Measurements from ENCODE around the gene CACNA1C. TPM values are rescaled to one million over a fixed set of nuclear protein-coding genes. Genes with fewer than 3 reads are reported as not detected.

Gene CACNA1C
- total RNA-seq, 2 donors from 2014 or later, result 70.0 to 127 TPM

DNA sequence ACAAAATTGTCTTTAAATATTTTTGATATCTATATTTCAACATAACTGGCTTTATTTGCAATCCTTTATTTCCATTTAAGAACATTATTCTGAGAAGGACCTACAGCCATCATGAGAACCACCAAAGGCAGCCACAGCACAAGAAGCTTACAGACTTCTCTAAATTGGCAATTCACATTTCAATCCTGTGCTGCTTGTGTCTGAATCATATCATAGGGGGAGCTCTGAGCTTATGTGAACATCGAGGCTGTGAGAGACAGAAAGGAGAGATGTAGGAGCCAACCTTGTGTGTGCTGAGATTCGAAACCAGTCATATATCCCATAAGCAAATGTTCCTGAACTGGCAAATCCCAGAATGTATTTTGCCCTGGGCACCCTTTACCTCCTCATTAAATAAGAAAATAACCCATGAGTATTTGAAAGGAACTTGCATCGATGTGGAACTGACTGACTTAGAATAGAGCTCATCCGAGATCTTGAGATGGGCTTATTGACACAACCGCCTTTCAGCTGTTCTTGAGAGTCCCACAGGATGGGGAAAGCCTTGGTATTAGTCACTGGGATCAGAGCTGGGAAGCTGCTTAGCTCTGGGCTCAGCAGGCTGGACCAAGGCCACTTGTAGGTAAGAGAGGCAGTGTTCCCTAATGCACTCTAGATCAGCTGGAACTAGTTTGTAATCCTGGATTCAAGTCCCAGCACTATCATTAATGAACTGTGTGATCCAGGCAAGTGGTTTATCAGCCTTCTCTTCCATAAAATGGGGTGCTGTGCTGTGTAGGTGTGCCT, 329.8 kb downstream of the CACNA1C start:
- peak overlapping the region; percentile 87 to 89 for H3K27ac ChIP-seq
- ATAC-seq (ENCODE audit: insufficient number of reproducible peaks, low FRiP score, low read depth), result no peak

DNA sequence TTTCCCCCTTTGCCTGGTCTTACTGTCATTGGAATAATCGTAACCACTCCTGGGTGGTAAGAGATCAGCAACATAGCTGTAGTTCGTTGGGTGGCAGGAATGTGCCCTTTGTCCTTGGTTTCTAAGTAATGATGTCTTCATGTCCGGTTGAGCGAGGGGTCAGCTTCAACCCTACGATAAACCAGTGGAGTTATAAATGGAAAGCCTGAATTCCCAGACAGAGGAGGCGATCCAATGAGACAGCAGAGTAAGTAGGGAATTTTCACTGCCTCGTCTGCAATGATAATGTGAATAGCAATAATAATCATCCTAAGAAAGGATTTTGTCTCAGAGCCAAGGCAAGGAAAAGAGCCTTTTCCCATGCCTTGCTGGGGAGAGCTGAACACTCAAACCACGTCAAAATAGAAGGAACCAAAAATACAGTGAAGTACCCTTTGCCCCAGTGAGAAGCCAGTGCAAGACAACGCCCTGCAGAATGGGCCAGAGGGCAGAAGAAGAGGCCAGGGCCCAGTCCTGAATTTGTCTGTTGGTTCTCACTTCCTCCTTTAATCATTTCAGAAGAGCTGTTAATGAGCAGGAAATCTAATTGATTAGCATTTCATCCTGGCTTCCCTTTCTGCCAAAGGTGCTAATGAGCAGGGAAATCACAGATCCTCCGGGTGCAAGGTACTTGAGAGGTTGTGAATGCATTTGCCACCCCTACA, 330.7 kb downstream of the CACNA1C start:
- DNase-seq (ENCODE audit: low spot score) (no peak), ATAC-seq (ENCODE audit: insufficient number of reproducible peaks, low FRiP score, low read depth) (no peak)
- Histone ChIP-seq H3K27me3 (replicated peaks; ENCODE audit: insufficient read depth) (no peaks in the 10 kb centered on the region), H3K9me3 (no peaks in the 10 kb centered on the region), H3K4me3 (no peak overlapping the region), H3K4me1 (ENCODE audit: control insufficient read depth in 1 of 2, low read depth in 2 of 2) (peaks cover 30 to 94% of the 10 kb centered on the region in 2 donors), H3K36me3 (no peaks in the 10 kb centered on the region), H3K27ac (peak overlapping the region; percentile 87 to 89)
- TF ChIP-seq, protein P1, sequence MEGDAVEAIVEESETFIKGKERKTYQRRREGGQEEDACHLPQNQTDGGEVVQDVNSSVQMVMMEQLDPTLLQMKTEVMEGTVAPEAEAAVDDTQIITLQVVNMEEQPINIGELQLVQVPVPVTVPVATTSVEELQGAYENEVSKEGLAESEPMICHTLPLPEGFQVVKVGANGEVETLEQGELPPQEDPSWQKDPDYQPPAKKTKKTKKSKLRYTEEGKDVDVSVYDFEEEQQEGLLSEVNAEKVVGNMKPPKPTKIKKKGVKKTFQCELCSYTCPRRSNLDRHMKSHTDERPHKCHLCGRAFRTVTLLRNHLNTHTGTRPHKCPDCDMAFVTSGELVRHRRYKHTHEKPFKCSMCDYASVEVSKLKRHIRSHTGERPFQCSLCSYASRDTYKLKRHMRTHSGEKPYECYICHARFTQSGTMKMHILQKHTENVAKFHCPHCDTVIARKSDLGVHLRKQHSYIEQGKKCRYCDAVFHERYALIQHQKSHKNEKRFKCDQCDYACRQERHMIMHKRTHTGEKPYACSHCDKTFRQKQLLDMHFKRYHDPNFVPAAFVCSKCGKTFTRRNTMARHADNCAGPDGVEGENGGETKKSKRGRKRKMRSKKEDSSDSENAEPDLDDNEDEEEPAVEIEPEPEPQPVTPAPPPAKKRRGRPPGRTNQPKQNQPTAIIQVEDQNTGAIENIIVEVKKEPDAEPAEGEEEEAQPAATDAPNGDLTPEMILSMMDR (IDR thresholded peaks at IDR 0.05), result no peak

More for the DNA sequence above, 329.8 kb downstream of the CACNA1C start:
- Histone ChIP-seq H3K4me1 (ENCODE audit: control insufficient read depth in 1 of 2, low read depth in 2 of 2) (peaks cover 30 to 94% of the 10 kb centered on the region in 2 donors), H3K4me3 (no peak overlapping the region), H3K9me3 (no peaks in the 10 kb centered on the region), H3K36me3 (no peaks in the 10 kb centered on the region), H3K27me3 (replicated peaks; ENCODE audit: insufficient read depth) (no peaks in the 10 kb centered on the region)
- DNase-seq (ENCODE audit: low spot score), result no peak
- TF ChIP-seq, protein P1 (IDR thresholded peaks at IDR 0.05), result no peak

DNA sequence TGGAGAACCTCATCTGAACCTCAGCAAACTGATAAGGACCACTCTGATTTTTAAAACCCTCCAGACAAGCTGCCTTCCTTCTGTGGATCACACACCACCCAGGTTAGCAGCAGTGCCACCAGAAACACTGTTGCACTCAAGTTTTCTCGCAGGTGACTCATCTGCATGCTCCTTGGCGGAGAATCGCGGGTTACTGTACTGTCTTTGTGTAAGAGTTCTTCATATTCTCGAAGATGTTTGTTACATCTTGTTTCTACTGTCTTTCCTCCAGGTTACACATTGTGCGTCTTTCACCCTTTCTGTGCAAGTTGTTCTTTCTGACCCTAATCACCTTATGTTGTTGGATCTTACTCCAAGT, 331.2 kb downstream of the CACNA1C start:
- H3K4me1 ChIP-seq (ENCODE audit: control insufficient read depth in 1 of 2, low read depth in 2 of 2), result peaks cover 30 to 93% of the 10 kb centered on the region in 2 donors
- no peak overlapping the region for H3K4me3 ChIP-seq
- ATAC-seq (ENCODE audit: insufficient number of reproducible peaks, low FRiP score, low read depth), result no peak
- H3K27ac ChIP-seq, result peak overlapping the region; percentile 87 to 89
- H3K27me3 ChIP-seq (replicated peaks; ENCODE audit: insufficient read depth), result no peaks in the 10 kb centered on the region
- TF ChIP-seq, protein P1 (IDR thresholded peaks at IDR 0.05), result no peak
- H3K9me3 ChIP-seq, result no peaks in the 10 kb centered on the region
- no peaks in the 10 kb centered on the region for H3K36me3 ChIP-seq
- no peak for DNase-seq (ENCODE audit: low spot score)

DNA sequence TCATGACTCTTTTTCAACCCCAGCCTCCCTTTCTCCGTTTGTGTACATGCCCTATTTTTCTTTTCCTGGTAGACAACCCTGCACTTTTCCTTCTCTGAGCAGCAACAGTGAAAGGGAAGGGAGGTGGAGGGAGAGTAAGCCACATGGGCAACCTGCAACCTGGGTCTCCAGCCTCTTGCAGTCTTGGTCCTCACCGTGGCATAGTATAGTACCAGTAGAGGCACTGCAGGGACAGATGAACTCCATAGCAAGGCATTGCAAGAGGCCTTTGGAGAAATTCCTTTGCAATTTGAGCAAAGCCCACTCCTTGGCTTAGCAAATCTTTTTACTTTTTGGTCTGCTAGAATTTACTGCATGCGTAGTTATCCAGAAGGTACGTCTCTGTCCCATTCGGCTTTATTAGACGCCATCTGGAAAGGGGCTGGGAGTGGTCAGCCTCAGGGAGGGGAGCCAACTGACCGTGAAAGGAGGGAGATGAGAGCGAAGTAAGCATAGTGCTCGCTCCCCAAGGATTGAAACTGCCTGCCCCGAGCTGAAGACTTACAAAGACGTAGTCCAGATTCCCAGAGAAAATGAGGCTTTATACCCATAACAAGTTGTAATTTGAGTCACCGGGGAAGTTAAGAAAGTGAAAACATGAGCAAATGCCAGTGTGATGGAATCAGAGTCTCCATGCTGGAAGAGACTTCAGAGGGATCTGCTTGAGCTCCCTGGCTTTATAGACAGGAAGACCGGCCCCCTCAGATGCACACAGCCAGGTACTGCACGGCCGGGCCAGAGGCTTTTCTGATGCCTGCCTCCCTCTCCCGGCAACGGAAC, 332.0 kb downstream of the CACNA1C start:
- no peaks in the 10 kb centered on the region for H3K27me3 ChIP-seq (replicated peaks; ENCODE audit: insufficient read depth)
- no peaks in the 10 kb centered on the region for H3K9me3 ChIP-seq
- peak; percentile 54 for ATAC-seq (ENCODE audit: insufficient number of reproducible peaks, low FRiP score, low read depth)
- H3K4me3 ChIP-seq, result peak overlapping the region; percentile 62
- TF ChIP-seq, protein P1 (IDR thresholded peaks at IDR 0.05), result no peak
- peak overlapping the region; percentile 87 to 89 for H3K27ac ChIP-seq
- peaks cover 28 to 94% of the 10 kb centered on the region in 2 donors for H3K4me1 ChIP-seq (ENCODE audit: control insufficient read depth in 1 of 2, low read depth in 2 of 2)
- no peaks in the 10 kb centered on the region for H3K36me3 ChIP-seq
- DNase-seq (ENCODE audit: low spot score), result no peak

DNA sequence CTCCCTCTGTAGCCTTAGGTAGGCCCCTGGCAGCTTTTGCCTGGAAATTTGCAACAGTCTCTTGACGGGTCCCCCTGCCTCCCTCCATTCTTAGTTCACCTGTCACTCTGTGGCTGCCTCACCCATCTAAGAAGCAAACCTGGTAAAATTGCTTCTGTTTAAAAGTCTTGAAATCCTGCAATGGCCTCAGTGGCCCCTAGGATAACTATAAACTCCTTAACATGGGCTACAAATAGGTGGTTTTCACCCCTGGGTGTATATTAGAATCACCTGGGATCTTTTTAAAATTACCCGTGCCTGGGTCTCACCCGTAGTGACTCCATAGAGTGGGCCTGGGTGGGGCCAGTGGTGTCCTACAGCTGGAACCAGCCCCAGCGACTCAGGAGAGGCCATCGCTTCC, 332.7 kb downstream of the CACNA1C start:
- TF ChIP-seq, protein P1 (IDR thresholded peaks at IDR 0.05), result no peak
- peak overlapping the region; percentile 62 for H3K4me3 ChIP-seq
- no peak for DNase-seq (ENCODE audit: low spot score)
- H3K27me3 ChIP-seq (replicated peaks; ENCODE audit: insufficient read depth), result no peaks in the 10 kb centered on the region
- no peaks in the 10 kb centered on the region for H3K9me3 ChIP-seq
- no peaks in the 10 kb centered on the region for H3K36me3 ChIP-seq
- ATAC-seq (ENCODE audit: insufficient number of reproducible peaks, low FRiP score, low read depth), result no peak
- peak overlapping the region; percentile 87 to 89 for H3K27ac ChIP-seq
- H3K4me1 ChIP-seq (ENCODE audit: control insufficient read depth in 1 of 2, low read depth in 2 of 2), result peaks cover 27 to 92% of the 10 kb centered on the region in 2 donors

All from thoracic aorta (tissue), 2 donors.